HepG2 (cell line): ENCODE data around the gene CDNF. TPM values are rescaled to one million over a fixed set of nuclear protein-coding genes. Genes with fewer than 3 reads are reported as not detected.

Source experiments
- ATRX ChIP-seq: sonication (generic); formaldehyde crosslinking; IDR thresholded peaks from 2 replicates; pipeline ENCODE4 v1.4.0; 2020; ENCODE audit warnings: missing genetic modification reagents, borderline replicate concordance
- BRCA1 ChIP-seq: sonication (generic); formaldehyde crosslinking; IDR thresholded peaks from 2 replicates; pipeline ENCODE4 v1.4.0; 2020; ENCODE audit warnings: missing genetic modification reagents
- CHD2 ChIP-seq: IDR thresholded peaks from 2 replicates; pipeline ENCODE4 v1.6.1; 2011; ENCODE audit warnings: low read depth, low read length, improper control_type of control experiment
- FOXK1 ChIP-seq: sonication (generic); formaldehyde crosslinking; IDR thresholded peaks from 2 replicates; pipeline ENCODE4 v1.4.0; 2020; ENCODE audit warnings: low read depth, missing genetic modification reagents, borderline replicate concordance
- TBX3 ChIP-seq: fragments of 450-650 bp; IDR thresholded peaks from 2 replicates; pipeline ENCODE4 v1.6.1; 2017; ENCODE audit warnings: antibody characterized with exemption, mild to moderate bottlenecking, inconsistent platforms, borderline replicate concordance
- ZBTB20 ChIP-seq: sonication (generic); formaldehyde crosslinking; IDR thresholded peaks from 2 replicates; pipeline ENCODE4 v1.8.1; 2023; ENCODE audit warnings: missing genetic modification reagents, low read depth, mild to moderate bottlenecking, borderline replicate concordance
- ZBTB25 ChIP-seq: IDR thresholded peaks from 2 replicates; pipeline ENCODE4 v1.6.1; 2018; ENCODE audit warnings: missing genetic modification reagents
- ZFP36L2 ChIP-seq: sonication (generic); formaldehyde crosslinking; IDR thresholded peaks from 2 replicates; pipeline ENCODE4 v1.4.0; 2020; ENCODE audit warnings: missing genetic modification reagents
- ZNF503 ChIP-seq: sonication (generic); formaldehyde crosslinking; IDR thresholded peaks from 2 replicates; pipeline ENCODE4 v1.4.0; 2020; ENCODE audit warnings: missing genetic modification reagents
- ZSCAN25 ChIP-seq: sonication (generic); formaldehyde crosslinking; IDR thresholded peaks from 2 replicates; pipeline ENCODE4 v1.8.0; 2022; ENCODE audit warnings: mild to moderate bottlenecking, missing genetic modification reagents
- polyA plus RNA-seq, 8 experiments: library from polyadenylated mRNA; depleted of rRNA in 3 of 8; stranded (reverse) in 7 of 8; unstranded in 1 of 8; fragments of >200 nt; fragmentation: Illumina TruSeq in 4 of 8; extraction: Trizol in 4 of 8; gene quantifications; 2 replicates each; pipeline versions ENCODE4 v1.2.1 to v1.2.3, GENCODE V29; 2011 to 2016; ENCODE audit warnings: low read depth in 4 of 8, missing spikeins in 1 of 8, mixed read lengths in 1 of 8; ENCODE audit not compliant: insufficient read depth in 1 of 8
- total RNA-seq, 5 experiments: library from RNA; depleted of rRNA; stranded (reverse); fragments of >200 nt; fragmentation: Illumina TruSeq; extraction: Trizol; gene quantifications; 2 replicates each; pipeline ENCODE4 v1.2.3, GENCODE V29; 2016; ENCODE audit warnings: low read depth in 1 of 5
- TF ChIP-seq, protein P1 (sequence below), 2 experiments: fragments of 450-650 bp in 1 of 2; sonication (generic) in 1 of 2; formaldehyde crosslinking in 1 of 2; IDR thresholded peaks; 2 replicates each; pipeline versions ENCODE4 v1.6.1 to v1.8.0; 2016 to 2022; ENCODE audit warnings: antibody characterized with exemption in 1 of 2, mild to moderate bottlenecking in 1 of 2, missing genetic modification reagents in 1 of 2
- TF ChIP-seq, protein P2 (sequence below): sonication (generic); formaldehyde crosslinking; IDR thresholded peaks from 2 replicates; pipeline ENCODE4 v1.4.0; 2020; ENCODE audit warnings: missing genetic modification reagents, borderline replicate concordance

Gene CDNF
- total and polyA plus RNA-seq, 2 of the 13 experiments (the other 11 are each of a cell fraction or from before 2014, with no cell fraction given): 0.29 to 0.33 TPM

- TF ChIP-seq, protein P1, sequence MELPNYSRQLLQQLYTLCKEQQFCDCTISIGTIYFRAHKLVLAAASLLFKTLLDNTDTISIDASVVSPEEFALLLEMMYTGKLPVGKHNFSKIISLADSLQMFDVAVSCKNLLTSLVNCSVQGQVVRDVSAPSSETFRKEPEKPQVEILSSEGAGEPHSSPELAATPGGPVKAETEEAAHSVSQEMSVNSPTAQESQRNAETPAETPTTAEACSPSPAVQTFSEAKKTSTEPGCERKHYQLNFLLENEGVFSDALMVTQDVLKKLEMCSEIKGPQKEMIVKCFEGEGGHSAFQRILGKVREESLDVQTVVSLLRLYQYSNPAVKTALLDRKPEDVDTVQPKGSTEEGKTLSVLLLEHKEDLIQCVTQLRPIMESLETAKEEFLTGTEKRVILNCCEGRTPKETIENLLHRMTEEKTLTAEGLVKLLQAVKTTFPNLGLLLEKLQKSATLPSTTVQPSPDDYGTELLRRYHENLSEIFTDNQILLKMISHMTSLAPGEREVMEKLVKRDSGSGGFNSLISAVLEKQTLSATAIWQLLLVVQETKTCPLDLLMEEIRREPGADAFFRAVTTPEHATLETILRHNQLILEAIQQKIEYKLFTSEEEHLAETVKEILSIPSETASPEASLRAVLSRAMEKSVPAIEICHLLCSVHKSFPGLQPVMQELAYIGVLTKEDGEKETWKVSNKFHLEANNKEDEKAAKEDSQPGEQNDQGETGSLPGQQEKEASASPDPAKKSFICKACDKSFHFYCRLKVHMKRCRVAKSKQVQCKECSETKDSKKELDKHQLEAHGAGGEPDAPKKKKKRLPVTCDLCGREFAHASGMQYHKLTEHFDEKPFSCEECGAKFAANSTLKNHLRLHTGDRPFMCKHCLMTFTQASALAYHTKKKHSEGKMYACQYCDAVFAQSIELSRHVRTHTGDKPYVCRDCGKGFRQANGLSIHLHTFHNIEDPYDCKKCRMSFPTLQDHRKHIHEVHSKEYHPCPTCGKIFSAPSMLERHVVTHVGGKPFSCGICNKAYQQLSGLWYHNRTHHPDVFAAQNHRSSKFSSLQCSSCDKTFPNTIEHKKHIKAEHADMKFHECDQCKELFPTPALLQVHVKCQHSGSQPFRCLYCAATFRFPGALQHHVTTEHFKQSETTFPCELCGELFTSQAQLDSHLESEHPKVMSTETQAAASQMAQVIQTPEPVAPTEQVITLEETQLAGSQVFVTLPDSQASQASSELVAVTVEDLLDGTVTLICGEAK (IDR thresholded peaks at IDR 0.05): no peak
- TF ChIP-seq, protein P1 (CRISPR knock-in tag; IDR thresholded peaks at IDR 0.05): peak; percentile 42; the same call in 1 of the 2 replicates
- TF ChIP-seq ZFP36L2 (CRISPR knock-in tag): no peak
- TF ChIP-seq ATRX (CRISPR knock-in tag): no peak
- TF ChIP-seq ZBTB25: 0 out of 2 replicates have a peak, but pooled peaks have one; percentile 60
- TF ChIP-seq, protein P2, sequence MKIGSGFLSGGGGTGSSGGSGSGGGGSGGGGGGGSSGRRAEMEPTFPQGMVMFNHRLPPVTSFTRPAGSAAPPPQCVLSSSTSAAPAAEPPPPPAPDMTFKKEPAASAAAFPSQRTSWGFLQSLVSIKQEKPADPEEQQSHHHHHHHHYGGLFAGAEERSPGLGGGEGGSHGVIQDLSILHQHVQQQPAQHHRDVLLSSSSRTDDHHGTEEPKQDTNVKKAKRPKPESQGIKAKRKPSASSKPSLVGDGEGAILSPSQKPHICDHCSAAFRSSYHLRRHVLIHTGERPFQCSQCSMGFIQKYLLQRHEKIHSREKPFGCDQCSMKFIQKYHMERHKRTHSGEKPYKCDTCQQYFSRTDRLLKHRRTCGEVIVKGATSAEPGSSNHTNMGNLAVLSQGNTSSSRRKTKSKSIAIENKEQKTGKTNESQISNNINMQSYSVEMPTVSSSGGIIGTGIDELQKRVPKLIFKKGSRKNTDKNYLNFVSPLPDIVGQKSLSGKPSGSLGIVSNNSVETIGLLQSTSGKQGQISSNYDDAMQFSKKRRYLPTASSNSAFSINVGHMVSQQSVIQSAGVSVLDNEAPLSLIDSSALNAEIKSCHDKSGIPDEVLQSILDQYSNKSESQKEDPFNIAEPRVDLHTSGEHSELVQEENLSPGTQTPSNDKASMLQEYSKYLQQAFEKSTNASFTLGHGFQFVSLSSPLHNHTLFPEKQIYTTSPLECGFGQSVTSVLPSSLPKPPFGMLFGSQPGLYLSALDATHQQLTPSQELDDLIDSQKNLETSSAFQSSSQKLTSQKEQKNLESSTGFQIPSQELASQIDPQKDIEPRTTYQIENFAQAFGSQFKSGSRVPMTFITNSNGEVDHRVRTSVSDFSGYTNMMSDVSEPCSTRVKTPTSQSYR (CRISPR knock-in tag): peak; percentile 74
- TF ChIP-seq FOXK1 (CRISPR knock-in tag): peak; percentile 38; the same call in 1 of the 2 replicates
- no peak for TF ChIP-seq ZSCAN25 (CRISPR knock-in tag)
- 0 out of 2 replicates have a peak, but pooled peaks have one; percentile 60 for TF ChIP-seq ZBTB20
- TF ChIP-seq CHD2: peak; percentile 90
- no peak for TF ChIP-seq TBX3
- peak; percentile 23; the same call in 1 of the 2 replicates for TF ChIP-seq ZNF503 (CRISPR knock-in tag)
- TF ChIP-seq BRCA1 (CRISPR knock-in tag): 0 out of 2 replicates have a peak, but pooled peaks have one; percentile 79
Observed at GRCh38 chr10:14878266-14879123, 40.7 kb upstream of the CDNF start, which contains the start of gene SUV39H2 (continued).
